ENCODE measurements around the gene HEPH.

The HEPH gene

GRCh38 chrX:66150163-66150562, 13.9 kb upstream of the HEPH start:
- TF ChIP-seq CTCF (IDR thresholded peaks at IDR 0.05), result no peak
- H3K4me3 ChIP-seq, result no peak overlapping the region
- DNase-seq (ENCODE audit: low spot score), result no peak
- no peak overlapping the region for H3K27ac ChIP-seq

- no peak overlapping the region for H3K4me3 ChIP-seq
- no peak for TF ChIP-seq CTCF (IDR thresholded peaks at IDR 0.05)
- H3K27ac ChIP-seq, result no peak overlapping the region
- DNase-seq (ENCODE audit: low spot score), result no peak
Measured at GRCh38 chrX:66162331-66162822, 1.7 kb upstream of the HEPH start.

GRCh38 chrX:66163447-66163846, 600 bp upstream of the HEPH start:
- DNase-seq (ENCODE audit: low spot score), result no peak
- TF ChIP-seq CTCF (IDR thresholded peaks at IDR 0.05), result no peak
- H3K27ac ChIP-seq, result no peak overlapping the region
- no peak overlapping the region for H3K4me3 ChIP-seq

GRCh38 chrX:66164470-66164869, 423 bp downstream of the HEPH start:
- peak overlapping the region; percentile 19 to 21 for H3K27ac ChIP-seq
- peak overlapping the region; percentile 64 for H3K4me3 ChIP-seq
- no peak for DNase-seq (ENCODE audit: low spot score)
- TF ChIP-seq CTCF (IDR thresholded peaks at IDR 0.05), result no peak

GRCh38 chrX:66164931-66165330, 884 bp downstream of the HEPH start:
- TF ChIP-seq CTCF (IDR thresholded peaks at IDR 0.05), result no peak
- Histone ChIP-seq H3K4me3 (peak overlapping the region; percentile 64), H3K27ac (peak overlapping the region in 1 of 2 donors; percentile 21)
- DNase-seq (ENCODE audit: low spot score), result no peak

GRCh38 chrX:66166671-66167070, 2.6 kb downstream of the HEPH start:
- Histone ChIP-seq H3K27ac (no peak overlapping the region), H3K4me3 (peak overlapping the region; percentile 20)
- TF ChIP-seq CTCF (IDR thresholded peaks at IDR 0.05), result no peak
- no peak for DNase-seq (ENCODE audit: low spot score)

- Histone ChIP-seq H3K27ac (no peak overlapping the region), H3K4me3 (peak overlapping the region; percentile 20)
- DNase-seq (ENCODE audit: low spot score), result no peak
- no peak for TF ChIP-seq CTCF (IDR thresholded peaks at IDR 0.05)
Measured at GRCh38 chrX:66167431-66167830, 3.4 kb downstream of the HEPH start.
